ENCODE measurements around the gene CCDC7. TPM values are rescaled to one million over a fixed set of nuclear protein-coding genes. Genes with fewer than 3 reads are reported as not detected.
"Not testable (repeated sequence)": the region's sequence is repeated elsewhere in the genome, so short reads cannot be mapped to it uniquely, and the experiment has no call there.

CCDC7 gene
- total RNA-seq, 2 experiments from 2014 or later = 12.7 to 15.2 TPM

GRCh38 chr10:32618482-32618881 is 172.5 kb downstream of the CCDC7 start:
- Mint-ChIP-seq H3K4me3 (no peak overlapping the region), H3K4me1 (no peaks in the 10 kb centered on the region), H3K9me3 (peaks cover 6% of the 10 kb centered on the region), H3K27me3 (no peaks in the 10 kb centered on the region), H3K27ac (no peak overlapping the region), H3K36me3 (ENCODE audit: low read depth) (peaks cover 13% of the 10 kb centered on the region)
- POLR2A ChIA-PET = no interaction called here
- CTCF ChIA-PET = no interaction called here
- DNase-seq = no peak

- no peak for DNase-seq
- H3K4me1 Mint-ChIP-seq = no peaks in the 10 kb centered on the region
- no peak overlapping the region for H3K4me3 Mint-ChIP-seq
- H3K36me3 Mint-ChIP-seq (ENCODE audit: low read depth) = peaks cover 8% of the 10 kb centered on the region
- H3K27ac Mint-ChIP-seq = no peak overlapping the region
- CTCF ChIA-PET = no interaction called here
- POLR2A ChIA-PET = no interaction called here
- peaks cover 6% of the 10 kb centered on the region for H3K9me3 Mint-ChIP-seq
- H3K27me3 Mint-ChIP-seq = no peaks in the 10 kb centered on the region
These were observed 176.0 kb downstream of the CCDC7 start for GRCh38 chr10:32621969-32622368.

GRCh38 chr10:32622409-32622808 is 176.5 kb downstream of the CCDC7 start:
- CTCF ChIA-PET = no interaction called here
- H3K4me1 Mint-ChIP-seq = no peaks in the 10 kb centered on the region
- H3K4me3 Mint-ChIP-seq = no peak overlapping the region
- H3K9me3 Mint-ChIP-seq = peaks cover 6% of the 10 kb centered on the region
- H3K27ac Mint-ChIP-seq = no peak overlapping the region
- DNase-seq = no peak
- H3K36me3 Mint-ChIP-seq (ENCODE audit: low read depth) = peaks cover 8% of the 10 kb centered on the region
- POLR2A ChIA-PET = no interaction called here
- no peaks in the 10 kb centered on the region for H3K27me3 Mint-ChIP-seq

- Mint-ChIP-seq H3K36me3 (ENCODE audit: low read depth) (peaks cover 3% of the 10 kb centered on the region), H3K9me3 (peaks cover 4% of the 10 kb centered on the region), H3K27me3 (no peaks in the 10 kb centered on the region), H3K27ac (no peak overlapping the region), H3K4me3 (no peak overlapping the region), H3K4me1 (no peaks in the 10 kb centered on the region)
- DNase-seq = no peak
- ChIA-PET CTCF (no interaction called here), POLR2A (no interaction called here)
These were observed 181.2 kb downstream of the CCDC7 start for GRCh38 chr10:32627183-32627582.

GRCh38 chr10:32629910-32630309 is 184.0 kb downstream of the CCDC7 start:
- no peak overlapping the region for H3K27ac Mint-ChIP-seq
- no peak overlapping the region for H3K4me3 Mint-ChIP-seq
- no peaks in the 10 kb centered on the region for H3K27me3 Mint-ChIP-seq
- H3K4me1 Mint-ChIP-seq = no peaks in the 10 kb centered on the region
- POLR2A ChIA-PET = no interaction called here
- no peak for DNase-seq
- CTCF ChIA-PET = no interaction called here
- peaks cover 2% of the 10 kb centered on the region for H3K36me3 Mint-ChIP-seq (ENCODE audit: low read depth)
- H3K9me3 Mint-ChIP-seq = peaks cover 4% of the 10 kb centered on the region

GRCh38 chr10:32646535-32646934 is 200.6 kb downstream of the CCDC7 start:
- no peaks in the 10 kb centered on the region for H3K27me3 Mint-ChIP-seq
- DNase-seq = no peak
- H3K27ac Mint-ChIP-seq = no peak overlapping the region
- peaks cover 5% of the 10 kb centered on the region for H3K36me3 Mint-ChIP-seq (ENCODE audit: low read depth)
- ChIA-PET POLR2A (no interaction called here), CTCF (no interaction called here)
- H3K4me3 Mint-ChIP-seq = no peak overlapping the region
- peaks cover 7% of the 10 kb centered on the region for H3K4me1 Mint-ChIP-seq
- H3K9me3 Mint-ChIP-seq = peaks cover 10% of the 10 kb centered on the region

- peaks cover 7% of the 10 kb centered on the region for H3K4me1 Mint-ChIP-seq
- peaks cover 22% of the 10 kb centered on the region for H3K9me3 Mint-ChIP-seq
- DNase-seq = peak; percentile 20
- no peaks in the 10 kb centered on the region for H3K27me3 Mint-ChIP-seq
- H3K4me3 Mint-ChIP-seq = no peak overlapping the region
- ChIA-PET CTCF (no interaction called here), POLR2A (no interaction called here)
- H3K27ac Mint-ChIP-seq = no peak overlapping the region
- peaks cover 9% of the 10 kb centered on the region for H3K36me3 Mint-ChIP-seq (ENCODE audit: low read depth)
These were observed 204.3 kb downstream of the CCDC7 start for GRCh38 chr10:32650246-32650655.

GRCh38 chr10:32657430-32657829 is 211.5 kb downstream of the CCDC7 start:
- H3K9me3 Mint-ChIP-seq = peaks cover 41% of the 10 kb centered on the region
- POLR2A ChIA-PET; H3K4me3 Mint-ChIP-seq; H3K4me1 Mint-ChIP-seq; H3K27me3 Mint-ChIP-seq; H3K36me3 Mint-ChIP-seq (ENCODE audit: low read depth); DNase-seq; CTCF ChIA-PET; H3K27ac Mint-ChIP-seq: not testable (repeated sequence)

- Mint-ChIP-seq H3K36me3 (ENCODE audit: low read depth) (no peaks in the 10 kb centered on the region), H3K4me1 (no peaks in the 10 kb centered on the region), H3K27me3 (no peaks in the 10 kb centered on the region), H3K4me3 (no peak overlapping the region), H3K27ac (no peak overlapping the region), H3K9me3 (peaks cover 22% of the 10 kb centered on the region)
- DNase-seq = no peak
- POLR2A ChIA-PET = no interaction called here
- CTCF ChIA-PET = no interaction called here
These were observed 215.4 kb downstream of the CCDC7 start for GRCh38 chr10:32661346-32661745.

GRCh38 chr10:32680803-32681557 is 235.0 kb downstream of the CCDC7 start:
- Mint-ChIP-seq H3K4me1 (no peaks in the 10 kb centered on the region), H3K4me3 (no peak overlapping the region), H3K36me3 (ENCODE audit: low read depth) (peaks cover 10% of the 10 kb centered on the region), H3K9me3 (peaks cover 14% of the 10 kb centered on the region), H3K27ac (no peak overlapping the region), H3K27me3 (no peaks in the 10 kb centered on the region)
- CTCF ChIA-PET = no interaction called here
- POLR2A ChIA-PET = interaction anchor here (0.9 kb wide), 1 partner anchor 13 kb away, joined by 3 read pairs; no protein-coding TSS in a partner anchor
- DNase-seq = no peak

GRCh38 chr10:32684291-32684690 is 238.4 kb downstream of the CCDC7 start:
- Mint-ChIP-seq H3K9me3 (peaks cover 7% of the 10 kb centered on the region), H3K36me3 (ENCODE audit: low read depth) (peaks cover 3% of the 10 kb centered on the region), H3K4me1 (no peaks in the 10 kb centered on the region), H3K27ac (no peak overlapping the region), H3K27me3 (no peaks in the 10 kb centered on the region), H3K4me3 (no peak overlapping the region)
- POLR2A ChIA-PET = interaction anchor here (1.1 kb wide), 1 partner anchor 628 kb away, joined by 3 read pairs; the partner anchor contains the start of gene KIF5B
- CTCF ChIA-PET = no interaction called here
- no peak for DNase-seq

GRCh38 chr10:32687116-32687515 is 241.2 kb downstream of the CCDC7 start:
- CTCF ChIA-PET = no interaction called here
- Mint-ChIP-seq H3K27me3 (no peaks in the 10 kb centered on the region), H3K36me3 (ENCODE audit: low read depth) (peaks cover 3% of the 10 kb centered on the region), H3K27ac (no peak overlapping the region), H3K4me3 (no peak overlapping the region), H3K4me1 (no peaks in the 10 kb centered on the region), H3K9me3 (peaks cover 7% of the 10 kb centered on the region)
- DNase-seq = no peak
- POLR2A ChIA-PET = no interaction called here

GRCh38 chr10:32687546-32687945 is 241.6 kb downstream of the CCDC7 start:
- Mint-ChIP-seq H3K9me3 (peaks cover 7% of the 10 kb centered on the region), H3K27me3 (no peaks in the 10 kb centered on the region), H3K4me1 (no peaks in the 10 kb centered on the region), H3K36me3 (ENCODE audit: low read depth) (peaks cover 3% of the 10 kb centered on the region), H3K4me3 (no peak overlapping the region), H3K27ac (no peak overlapping the region)
- POLR2A ChIA-PET = no interaction called here
- CTCF ChIA-PET = no interaction called here
- no peak for DNase-seq

- H3K27me3 Mint-ChIP-seq = no peaks in the 10 kb centered on the region
- no peaks in the 10 kb centered on the region for H3K36me3 Mint-ChIP-seq (ENCODE audit: low read depth)
- no peak overlapping the region for H3K27ac Mint-ChIP-seq
- ChIA-PET POLR2A (no interaction called here), CTCF (no interaction called here)
- H3K4me3 Mint-ChIP-seq = no peak overlapping the region
- H3K4me1 Mint-ChIP-seq = no peaks in the 10 kb centered on the region
- peaks cover 6% of the 10 kb centered on the region for H3K9me3 Mint-ChIP-seq
- DNase-seq = no peak
These were observed 246.2 kb downstream of the CCDC7 start for GRCh38 chr10:32692174-32692573.

Measured in activated CD4-positive, alpha-beta memory T cell treated with anti-CD3 and anti-CD28 coated beads, Interleukin-2, amount 10 ng/mL, durations not matched to agents 7 days and 5 days (primary cell).